ENCODE data around the gene CD302.

DNA sequence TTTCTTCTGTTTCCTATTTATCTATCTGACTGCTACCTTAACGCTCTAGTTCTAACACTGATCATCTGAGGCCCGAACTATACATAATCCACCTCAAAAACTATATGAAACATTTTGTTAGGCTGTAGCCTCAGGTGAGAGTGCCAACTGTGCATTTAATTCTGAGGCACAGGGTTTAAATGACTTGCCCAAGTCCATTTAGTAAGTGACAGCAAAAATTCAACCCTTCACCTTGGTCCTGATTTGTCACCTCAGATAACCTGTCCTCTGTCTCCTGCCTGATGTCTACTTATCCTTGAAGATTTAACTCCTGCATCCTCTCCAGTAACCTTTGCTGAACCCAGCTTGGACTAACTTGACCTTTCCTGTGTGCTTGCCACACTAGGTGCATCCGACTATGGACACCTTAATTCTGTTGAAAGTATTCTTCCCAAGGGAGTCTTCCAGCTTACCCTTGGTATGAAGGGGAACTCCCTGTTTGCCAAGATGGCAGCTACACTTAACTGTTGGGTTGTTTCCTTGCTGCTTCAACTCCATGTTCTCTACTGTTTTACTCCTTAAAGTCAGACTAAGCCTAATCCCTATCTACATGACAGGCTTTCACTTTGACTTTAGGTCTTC is 23.5 kb downstream of the CD302 start:
- TF ChIP-seq EZH2 (IDR thresholded peaks at IDR 0.05; ENCODE audit: borderline replicate concordance, low read length) = no peak
- TF ChIP-seq CTCF (conservative IDR thresholded peaks at IDR 0.05 in 1 of 2, IDR thresholded peaks at IDR 0.05 in 1 of 2; ENCODE audit: extremely low read depth in 1 of 2, insufficient read depth in 1 of 2, low read depth in 1 of 2, low read length in 2 of 2) = no peak

Measured in mammary epithelial cell (primary cell).